H7 (cell line): ENCODE measurements around the gene SOAT2. TPM values are rescaled to one million over a fixed set of nuclear protein-coding genes. Genes with fewer than 3 reads are reported as not detected.
"Not testable (repeated sequence)": the region's sequence is repeated elsewhere in the genome, so short reads cannot be mapped to it uniquely, and the experiment has no call there.

Experiments used
- DNase-seq: peaks from one replicate; pipeline ENCODE4 v3.0.0; 2012
- H3K27me3 ChIP-seq: 2 replicates; pipeline ENCODE4 v1.6.0; 2011; ENCODE audit warnings: mild to moderate bottlenecking, low read length; ENCODE audit not compliant: control insufficient read depth, insufficient read depth
- H3K36me3 ChIP-seq: replicated peaks from 2 replicates; pipeline ENCODE4 v1.5.1; 2011; ENCODE audit warnings: low read length; ENCODE audit not compliant: control insufficient read depth, insufficient read depth
- H3K4me3 ChIP-seq: 2 replicates; pipeline ENCODE4 v1.5.1; 2011; ENCODE audit warnings: low read depth, mild to moderate bottlenecking, control low read depth, low read length, moderate library complexity; ENCODE audit not compliant: insufficient read depth
- total RNA-seq: library from RNA; depleted of rRNA; stranded (reverse); fragments of >200 nt; shearing (Covaris generic); gene quantifications from 2 replicates; pipeline ENCODE4 v1.2.3, GENCODE V29; 2014

The SOAT2 gene
- total RNA-seq, 1 experiment from 2014 or later, result not detected

DNA sequence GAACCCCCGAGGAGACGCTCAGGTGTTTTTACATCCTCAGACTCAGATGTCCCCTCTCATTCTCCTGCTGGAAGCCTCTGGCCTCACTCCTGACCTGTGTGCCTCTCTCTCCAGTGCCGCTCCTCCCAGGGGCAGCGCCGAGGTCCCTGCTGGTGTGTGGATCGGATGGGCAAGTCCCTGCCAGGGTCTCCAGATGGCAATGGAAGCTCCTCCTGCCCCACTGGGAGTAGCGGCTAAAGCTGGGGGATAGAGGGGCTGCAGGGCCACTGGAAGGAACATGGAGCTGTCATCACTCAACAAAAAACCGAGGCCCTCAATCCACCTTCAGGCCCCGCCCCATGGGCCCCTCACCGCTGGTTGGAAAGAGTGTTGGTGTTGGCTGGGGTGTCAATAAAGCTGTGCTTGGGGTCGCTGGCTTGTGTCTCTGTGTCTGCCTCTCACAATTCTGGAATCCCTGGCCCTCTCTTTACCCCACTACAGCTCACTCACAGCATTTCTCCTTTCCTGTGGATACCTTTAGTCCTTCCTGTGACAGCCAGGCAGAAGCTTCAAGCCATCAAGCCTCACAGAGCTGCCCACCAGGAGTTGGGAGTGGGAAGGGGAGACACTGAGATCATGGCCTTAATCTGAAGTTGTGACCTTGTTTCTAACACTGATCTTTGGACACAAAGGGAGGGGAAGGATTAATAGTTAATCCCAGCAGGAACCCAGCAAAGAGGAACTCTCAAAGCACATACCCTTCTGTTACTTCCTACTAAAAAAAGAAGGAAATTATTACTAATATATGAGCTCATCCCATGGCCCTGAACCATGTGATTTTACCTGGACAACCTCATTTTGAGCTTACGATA is 1.1 kb upstream of the SOAT2 start:
- Histone ChIP-seq H3K27me3 (peaks cover 17% of the 10 kb centered on the region), H3K4me3 (no peak overlapping the region), H3K36me3 (no peaks in the 10 kb centered on the region)
- no peak for DNase-seq

- Histone ChIP-seq H3K36me3 (no peaks in the 10 kb centered on the region), H3K4me3 (no peak overlapping the region), H3K27me3 (peaks cover 4% of the 10 kb centered on the region)
- DNase-seq, result no peak
Observed at GRCh38 chr12:53103860-53104305, 597 bp downstream of the SOAT2 start.

DNA sequence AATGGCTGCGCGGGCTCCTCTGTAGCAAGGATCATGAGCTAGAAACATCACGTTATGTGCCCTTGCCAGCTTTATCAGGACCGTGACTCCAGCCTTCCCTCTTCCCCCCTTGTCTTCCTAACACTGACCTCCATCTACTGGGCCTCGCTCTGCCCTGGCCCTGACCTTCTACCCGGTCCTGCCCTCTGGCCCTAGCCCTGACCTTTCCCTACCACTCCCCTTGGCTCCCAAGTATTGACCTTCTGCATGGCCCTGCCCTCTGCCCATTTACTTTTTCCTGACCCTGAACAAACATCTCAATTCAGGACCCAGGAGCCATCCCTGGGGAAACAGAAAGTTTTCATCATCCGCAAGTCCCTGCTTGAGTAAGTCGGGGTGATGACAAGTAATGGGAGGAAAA is 2.0 kb downstream of the SOAT2 start:
- DNase-seq, result no peak
- H3K36me3 ChIP-seq, result no peaks in the 10 kb centered on the region
- no peaks in the 10 kb centered on the region; the same call in 1 of the 2 replicates for H3K27me3 ChIP-seq
- no peak overlapping the region for H3K4me3 ChIP-seq

- H3K36me3 ChIP-seq, result no peaks in the 10 kb centered on the region
- H3K4me3 ChIP-seq, result no peak overlapping the region
- no peak for DNase-seq
- no peaks in the 10 kb centered on the region for H3K27me3 ChIP-seq
Observed at GRCh38 chr12:53105712-53106439, 2.6 kb downstream of the SOAT2 start.

DNA sequence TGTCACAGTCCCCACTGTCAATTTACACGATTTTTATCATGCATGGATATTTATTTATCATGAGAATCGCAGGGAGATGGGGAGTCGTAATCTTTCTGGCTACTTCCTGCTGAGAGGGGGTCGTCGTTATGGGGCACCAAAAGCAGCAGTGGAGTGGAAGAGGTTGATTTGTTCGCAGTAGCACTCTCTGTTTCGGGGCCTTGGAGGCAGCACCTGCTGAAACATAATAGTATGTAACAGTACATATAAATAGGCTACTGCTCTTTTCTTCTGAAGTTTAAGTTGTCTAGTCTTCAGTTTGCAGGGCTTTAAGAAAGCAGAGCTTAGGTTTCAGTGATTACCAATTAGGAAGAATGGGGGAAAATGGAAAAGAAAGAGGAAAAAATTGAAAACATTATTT is 3.8 kb downstream of the SOAT2 start:
- Histone ChIP-seq H3K27me3 (no peaks in the 10 kb centered on the region), H3K36me3 (no peaks in the 10 kb centered on the region), H3K4me3 (no peak overlapping the region)
- DNase-seq, result no peak

- not testable (repeated sequence) for H3K36me3 ChIP-seq, H3K27me3 ChIP-seq, DNase-seq, H3K4me3 ChIP-seq
Observed at GRCh38 chr12:53112431-53112830, 9.1 kb downstream of the SOAT2 start.

DNA sequence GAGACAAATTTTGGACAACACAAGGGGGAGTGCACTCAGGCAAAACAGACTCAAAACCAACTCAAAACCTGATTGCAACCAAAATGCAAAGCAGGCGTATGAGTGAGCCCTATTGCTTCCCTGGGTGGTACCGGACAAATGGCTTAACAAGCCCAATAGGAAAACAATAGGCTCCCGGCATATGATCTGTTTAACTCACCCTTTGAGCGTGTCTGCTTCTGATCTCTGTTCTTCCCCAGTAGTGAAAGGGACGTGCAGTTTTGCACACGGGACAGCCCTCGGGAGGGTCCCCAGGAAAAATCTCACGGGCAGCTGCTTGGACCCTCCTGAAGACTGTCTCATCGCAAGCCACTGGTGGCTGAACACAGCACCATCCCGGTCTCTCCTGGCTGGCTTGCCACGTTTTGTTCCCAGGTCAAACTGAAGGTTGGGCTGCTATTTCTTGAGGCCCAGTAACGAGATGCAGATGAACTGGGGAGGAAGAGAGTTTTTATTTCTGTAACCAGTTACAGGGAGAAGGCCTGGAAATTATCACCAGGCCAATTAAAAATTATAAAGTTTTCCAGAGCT is 9.9 kb downstream of the SOAT2 start:
- H3K4me3 ChIP-seq, result no peak overlapping the region
- H3K36me3 ChIP-seq, result no peaks in the 10 kb centered on the region
- DNase-seq, result no peak
- H3K27me3 ChIP-seq, result no peaks in the 10 kb centered on the region; the same call in 1 of the 2 replicates

- no peaks in the 10 kb centered on the region for H3K36me3 ChIP-seq
- H3K4me3 ChIP-seq, result no peak overlapping the region
- no peak for DNase-seq
- H3K27me3 ChIP-seq, result peaks cover 2% of the 10 kb centered on the region
Observed at GRCh38 chr12:53113951-53114350, 10.7 kb downstream of the SOAT2 start.

- peaks cover 2% of the 10 kb centered on the region for H3K27me3 ChIP-seq
- no peak overlapping the region for H3K4me3 ChIP-seq
- no peaks in the 10 kb centered on the region for H3K36me3 ChIP-seq
- DNase-seq, result peak; percentile 96
Observed at GRCh38 chr12:53115112-53115890, 12.0 kb downstream of the SOAT2 start.

GRCh38 chr12:53115891-53116648 is 12.8 kb downstream of the SOAT2 start:
- Histone ChIP-seq H3K27me3 (peaks cover 2% of the 10 kb centered on the region), H3K36me3 (no peaks in the 10 kb centered on the region), H3K4me3 (no peak overlapping the region)
- DNase-seq, result peak; percentile 13

- no peaks in the 10 kb centered on the region for H3K36me3 ChIP-seq
- peak; percentile 12 for DNase-seq
- H3K4me3 ChIP-seq, result no peak overlapping the region
- H3K27me3 ChIP-seq, result peaks cover 2% of the 10 kb centered on the region
Observed at GRCh38 chr12:53118751-53119300, 15.5 kb downstream of the SOAT2 start.

GRCh38 chr12:53120685-53121525 is 17.6 kb downstream of the SOAT2 start:
- peak; percentile 10 for DNase-seq
- Histone ChIP-seq H3K27me3 (peaks cover 2% of the 10 kb centered on the region), H3K4me3 (no peak overlapping the region), H3K36me3 (no peaks in the 10 kb centered on the region)

DNA sequence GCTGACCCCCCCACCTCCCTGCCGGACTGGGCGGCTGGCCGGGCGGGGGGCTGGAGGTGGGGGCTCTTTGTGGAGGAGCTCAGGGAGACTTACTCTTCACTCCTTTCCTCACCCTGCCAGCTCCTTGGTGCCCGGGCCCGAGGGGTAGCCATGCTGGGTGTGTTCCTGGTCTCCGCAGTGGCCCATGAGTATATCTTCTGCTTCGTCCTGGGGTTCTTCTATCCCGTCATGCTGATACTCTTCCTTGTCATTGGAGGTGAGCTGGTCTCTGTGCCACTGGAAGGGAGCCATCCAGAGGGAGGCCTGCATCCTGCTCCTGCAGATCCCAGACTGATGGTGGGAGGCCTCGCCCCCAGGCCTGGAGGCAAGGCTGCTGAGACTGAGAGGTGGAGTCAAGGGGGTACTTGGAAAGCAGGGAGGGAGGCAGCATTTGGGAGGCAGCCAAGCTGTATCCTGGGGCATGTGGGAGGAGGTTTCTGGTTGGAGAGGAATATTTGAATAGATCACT is 19.7 kb downstream of the SOAT2 start:
- Histone ChIP-seq H3K4me3 (no peak overlapping the region), H3K36me3 (no peaks in the 10 kb centered on the region), H3K27me3 (peaks cover 3% of the 10 kb centered on the region)
- peak; percentile 19 for DNase-seq
